HG03039 (cell line): ENCODE measurements around the gene MAD2L1BP.
"Not testable (repeated sequence)": the region's sequence is repeated elsewhere in the genome, so short reads cannot be mapped to it uniquely, and the experiment has no call there.

Source experiments
- ATAC-seq: cut with Tn5 transposase; IDR thresholded peaks from one replicate; pipeline ENCODE4 v1.9.1; 2021; ENCODE audit warnings: mild to moderate bottlenecking, moderate library complexity; ENCODE audit not compliant: unreplicated experiment

MAD2L1BP gene

GRCh38 chr6:43625393-43625992 is 10.1 kb upstream of the MAD2L1BP start:
- ATAC-seq = no peak

GRCh38 chr6:43627008-43627825 is 8.4 kb upstream of the MAD2L1BP start:
- no peak for ATAC-seq

- no peak for ATAC-seq
These were observed 7.1 kb upstream of the MAD2L1BP start for GRCh38 chr6:43628393-43629103.

- ATAC-seq = peak; percentile 80
These were observed 6.5 kb upstream of the MAD2L1BP start, which contains the start of gene GTPBP2 for GRCh38 chr6:43629104-43629504. TSS of gene GTPBP2 (minus strand) at chr6:43629264. CDS start at chr6:43629162, 102 bp downstream.

- ATAC-seq = peak; percentile 64
These were observed 5.9 kb upstream of the MAD2L1BP start for GRCh38 chr6:43629505-43630300.

DNA sequence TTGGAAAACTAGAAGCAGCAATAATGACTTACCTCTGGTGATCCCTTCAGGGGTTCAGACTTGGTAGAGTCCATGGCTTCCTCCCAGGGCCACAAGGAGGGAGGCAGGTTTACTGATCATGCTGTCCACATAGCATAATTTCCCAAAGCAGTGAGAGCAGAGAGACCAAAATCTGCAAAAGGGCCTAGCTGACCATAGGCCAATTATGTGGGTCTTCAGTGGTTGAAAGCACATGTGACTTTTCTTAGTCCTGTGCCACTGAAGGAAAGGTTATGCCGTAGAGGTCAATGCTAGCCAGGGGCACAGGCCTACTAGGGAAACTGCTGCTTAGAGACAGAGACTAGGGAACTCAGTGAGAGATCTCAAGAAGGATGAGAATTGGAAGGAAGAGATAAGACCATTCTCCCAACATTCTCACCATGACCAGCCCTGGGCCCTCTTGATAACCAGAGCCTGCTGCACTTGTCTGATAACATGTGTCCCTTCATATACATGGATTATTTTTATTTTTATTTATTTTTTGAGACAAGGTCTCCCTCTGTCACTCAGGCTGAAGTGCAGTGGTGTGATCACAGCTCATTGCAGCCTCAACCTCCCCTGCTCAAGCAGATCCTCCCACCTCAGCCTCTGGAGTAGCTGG is 4.5 kb upstream of the MAD2L1BP start:
- no peak for ATAC-seq

DNA sequence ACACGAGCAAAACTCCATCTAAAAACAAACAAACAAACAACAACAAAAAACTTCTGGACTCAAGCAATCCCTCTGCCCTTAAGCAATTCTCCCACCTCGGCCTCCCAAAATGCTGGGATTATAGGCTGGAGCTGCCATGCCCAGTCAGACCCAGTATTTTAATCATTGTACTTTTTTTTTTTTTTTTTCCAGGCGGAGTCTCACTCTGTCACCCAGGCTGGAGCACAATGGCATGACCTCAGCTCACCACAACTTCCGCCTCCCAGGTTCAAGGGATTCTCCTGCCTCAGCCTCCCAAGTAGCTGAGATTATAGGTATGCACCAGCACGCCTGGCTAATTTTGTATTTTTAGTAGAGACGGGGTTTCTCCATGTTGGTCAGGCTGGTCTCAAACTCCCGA is 2.6 kb upstream of the MAD2L1BP start:
- not testable (repeated sequence) for ATAC-seq

GRCh38 chr6:43634702-43635303 is 837 bp upstream of the MAD2L1BP start:
- ATAC-seq = no peak

- ATAC-seq = no peak
These were observed 644 bp downstream of the MAD2L1BP start for GRCh38 chr6:43636308-43636659.

DNA sequence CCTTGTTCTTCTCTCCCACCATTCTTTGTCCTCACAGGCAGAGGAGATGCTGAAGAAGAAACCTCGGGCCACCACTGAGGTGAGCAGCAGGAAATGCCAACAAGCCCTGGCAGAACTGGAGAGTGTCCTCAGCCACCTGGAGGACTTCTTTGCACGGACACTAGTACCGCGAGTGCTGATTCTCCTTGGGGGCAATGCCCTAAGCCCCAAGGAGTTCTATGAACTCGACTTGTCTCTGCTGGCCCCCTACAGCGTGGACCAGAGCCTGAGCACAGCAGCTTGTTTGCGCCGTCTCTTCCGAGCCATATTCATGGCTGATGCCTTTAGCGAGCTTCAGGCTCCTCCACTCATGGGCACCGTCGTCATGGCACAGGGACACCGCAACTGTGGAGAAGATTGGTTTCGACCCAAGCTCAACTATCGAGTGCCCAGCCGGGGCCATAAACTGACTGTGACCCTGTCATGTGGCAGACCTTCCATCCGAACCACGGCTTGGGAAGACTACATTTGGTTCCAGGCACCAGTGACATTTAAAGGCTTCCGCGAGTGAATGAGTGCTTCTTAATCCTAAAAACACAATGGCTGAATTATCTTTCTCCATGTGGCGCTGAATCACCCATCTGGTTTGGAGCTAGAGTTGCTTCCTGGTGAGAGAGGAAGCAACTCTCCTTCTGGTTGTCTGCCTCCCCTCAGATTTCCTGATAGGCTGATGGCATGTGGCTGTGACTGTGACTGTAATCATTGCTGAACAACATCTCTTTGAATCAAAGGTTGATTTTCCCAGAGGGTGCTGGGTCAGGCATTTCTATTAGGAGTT is 4.6 kb downstream of the MAD2L1BP start:
- ATAC-seq = no peak

GRCh38 chr6:43644940-43645612 is 9.4 kb downstream of the MAD2L1BP start, which contains the start of gene RSPH9:
TSS of gene RSPH9 (plus strand) at chr6:43645036. CDS start at chr6:43645099, 63 bp downstream.
- peak; percentile 70 for ATAC-seq

GRCh38 chr6:43645613-43645964 is 9.9 kb downstream of the MAD2L1BP start:
- ATAC-seq = no peak

- no peak for ATAC-seq
These were observed 12.0 kb downstream of the MAD2L1BP start for GRCh38 chr6:43647613-43648012.

- no peak for ATAC-seq
These were observed 12.6 kb downstream of the MAD2L1BP start for GRCh38 chr6:43648248-43648647.

GRCh38 chr6:43652822-43653221 is 17.2 kb downstream of the MAD2L1BP start:
- ATAC-seq = not testable (repeated sequence)

DNA sequence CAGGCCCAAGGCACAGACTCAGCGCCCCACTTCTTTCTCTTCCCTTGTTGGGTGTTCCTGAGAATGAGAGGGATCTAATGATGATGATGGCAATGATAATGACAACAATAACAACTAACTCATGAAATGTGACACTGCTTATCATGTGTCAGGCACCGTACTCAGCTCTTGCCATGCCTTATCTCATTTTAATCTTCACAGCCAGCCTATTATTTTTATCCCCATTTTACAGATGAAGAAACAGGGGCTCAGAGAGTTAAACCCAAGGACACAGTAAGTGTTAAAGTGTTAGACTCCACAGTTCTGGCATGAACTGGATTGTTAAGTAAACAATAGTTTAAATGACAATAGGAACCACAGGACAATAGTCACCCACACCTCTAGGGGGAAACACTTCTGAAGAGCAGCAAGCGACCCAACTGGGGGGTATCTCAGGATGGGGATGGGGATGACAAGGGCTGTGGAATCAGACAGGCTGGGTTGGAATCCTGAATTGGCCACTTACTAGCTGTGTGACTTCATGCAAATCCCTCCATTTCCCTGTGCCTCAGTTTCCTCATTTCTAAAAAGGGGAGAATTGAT is 21.7 kb downstream of the MAD2L1BP start:
- ATAC-seq = no peak

DNA sequence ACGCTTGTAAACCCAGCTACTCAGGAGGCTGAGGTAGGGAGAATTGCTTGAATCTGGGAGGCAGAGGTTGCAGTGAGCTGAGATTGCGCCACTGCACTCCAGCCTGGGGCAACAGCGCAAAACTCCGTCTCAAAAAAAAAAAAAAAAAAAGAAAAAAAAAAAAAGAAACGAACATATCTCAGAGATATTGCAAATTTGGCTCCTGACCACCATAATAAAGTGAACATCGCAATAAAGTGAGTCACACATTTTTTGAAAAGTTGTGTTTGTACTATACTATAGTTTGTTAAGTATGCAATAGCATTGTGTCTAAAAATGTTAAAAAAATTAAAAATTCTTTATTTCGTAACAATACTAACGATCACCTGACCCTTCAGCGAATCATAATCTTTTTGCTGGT is 22.5 kb downstream of the MAD2L1BP start:
- no peak for ATAC-seq

- ATAC-seq = not testable (repeated sequence)
These were observed 27.3 kb downstream of the MAD2L1BP start for GRCh38 chr6:43662948-43663347.
